ENCODE measurements around the gene ERAL1.

- TF ChIP-seq, protein P1, sequence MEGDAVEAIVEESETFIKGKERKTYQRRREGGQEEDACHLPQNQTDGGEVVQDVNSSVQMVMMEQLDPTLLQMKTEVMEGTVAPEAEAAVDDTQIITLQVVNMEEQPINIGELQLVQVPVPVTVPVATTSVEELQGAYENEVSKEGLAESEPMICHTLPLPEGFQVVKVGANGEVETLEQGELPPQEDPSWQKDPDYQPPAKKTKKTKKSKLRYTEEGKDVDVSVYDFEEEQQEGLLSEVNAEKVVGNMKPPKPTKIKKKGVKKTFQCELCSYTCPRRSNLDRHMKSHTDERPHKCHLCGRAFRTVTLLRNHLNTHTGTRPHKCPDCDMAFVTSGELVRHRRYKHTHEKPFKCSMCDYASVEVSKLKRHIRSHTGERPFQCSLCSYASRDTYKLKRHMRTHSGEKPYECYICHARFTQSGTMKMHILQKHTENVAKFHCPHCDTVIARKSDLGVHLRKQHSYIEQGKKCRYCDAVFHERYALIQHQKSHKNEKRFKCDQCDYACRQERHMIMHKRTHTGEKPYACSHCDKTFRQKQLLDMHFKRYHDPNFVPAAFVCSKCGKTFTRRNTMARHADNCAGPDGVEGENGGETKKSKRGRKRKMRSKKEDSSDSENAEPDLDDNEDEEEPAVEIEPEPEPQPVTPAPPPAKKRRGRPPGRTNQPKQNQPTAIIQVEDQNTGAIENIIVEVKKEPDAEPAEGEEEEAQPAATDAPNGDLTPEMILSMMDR (IDR thresholded peaks at IDR 0.05 in 8 of 11, conservative IDR thresholded peaks at IDR 0.05 in 3 of 11), result no peak
- TF ChIP-seq POLR2A (IDR thresholded peaks at IDR 0.05), result no peak
- TF ChIP-seq POLR2AphosphoS5 (IDR thresholded peaks at IDR 0.05), result no peak
These were observed 50.0 kb downstream of the ERAL1 start for GRCh38 chr17:28904800-28905199.
